ENCODE data around the gene IQSEC2.

DNA sequence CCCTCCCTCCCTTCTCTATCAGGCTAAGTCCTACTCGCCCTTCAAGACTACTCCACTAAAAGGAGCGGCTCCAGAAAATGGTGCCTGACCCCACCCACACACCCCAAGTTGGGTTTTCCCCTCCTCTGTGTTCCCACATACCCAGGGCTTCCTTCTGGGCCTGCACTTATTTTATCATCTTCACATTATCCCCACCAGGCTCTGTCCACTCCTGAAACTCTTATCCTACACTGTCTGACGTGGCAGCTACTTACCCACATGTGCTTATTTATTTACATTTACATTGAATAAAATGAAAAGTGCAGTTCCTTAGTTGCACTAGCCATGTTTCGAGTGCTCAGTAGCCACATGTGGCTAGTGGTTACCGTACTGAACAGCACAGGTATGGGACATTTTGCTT, 51.3 kb downstream of the IQSEC2 start:
- no peak for TF ChIP-seq YY1 (IDR thresholded peaks at IDR 0.05; ENCODE audit: insufficient read depth, insufficient read length)
- TF ChIP-seq SUZ12 (IDR thresholded peaks at IDR 0.05; ENCODE audit: extremely low read depth, insufficient read depth, insufficient read length), result no peak
- TF ChIP-seq ZNF274 (IDR thresholded peaks at IDR 0.05; ENCODE audit: low read depth, low read length), result no peak
